Measurements from ENCODE around the gene C1GALT1C1.

The C1GALT1C1 gene

DNA sequence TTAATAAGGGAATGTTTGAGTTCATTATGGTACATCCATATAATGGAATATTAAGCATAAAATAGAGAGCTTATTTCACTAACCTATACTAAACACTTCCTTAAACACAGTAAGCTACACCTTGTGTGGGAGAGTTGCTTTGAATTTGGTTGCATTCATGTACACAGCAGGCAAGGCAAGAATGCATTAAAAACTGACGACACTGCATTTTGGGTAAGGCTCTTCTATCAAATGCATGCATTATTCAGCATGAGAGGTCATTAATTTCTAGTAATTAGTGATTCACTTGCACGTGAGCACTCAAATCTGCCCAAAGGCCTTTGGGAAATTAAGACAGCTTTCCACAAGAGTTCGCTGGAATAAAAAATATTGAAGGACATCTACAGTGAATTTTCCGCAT, 8.8 kb upstream of the C1GALT1C1 start:
- H3K36me3 ChIP-seq (ENCODE audit: insufficient read depth, low read length), result no peaks in the 10 kb centered on the region

DNA sequence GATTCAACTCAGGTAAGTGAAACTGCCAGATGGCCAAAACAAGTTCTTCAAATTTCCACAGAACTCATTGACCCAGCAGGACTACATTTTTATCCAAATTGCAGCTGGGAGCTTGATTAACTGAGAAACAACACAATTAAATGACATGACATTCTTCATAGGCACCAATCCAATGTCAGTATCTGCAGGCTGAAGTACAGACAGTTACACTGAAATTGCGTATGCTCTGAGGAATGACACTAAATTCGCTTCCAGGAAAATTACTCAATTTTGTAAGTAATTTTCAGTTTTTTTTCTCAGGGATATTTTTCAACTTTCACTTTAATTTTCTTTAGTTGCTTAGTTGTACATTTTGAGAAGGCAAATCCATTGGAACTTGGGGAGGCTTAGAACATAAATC, 4.5 kb downstream of the C1GALT1C1 start:
- no peaks in the 10 kb centered on the region for H3K4me1 ChIP-seq (ENCODE audit: insufficient read depth, low read length)
- H3K9me3 ChIP-seq (ENCODE audit: control insufficient read depth, insufficient read depth, low read length), result no peaks in the 10 kb centered on the region
- no peaks in the 10 kb centered on the region for H3K36me3 ChIP-seq (ENCODE audit: insufficient read depth, low read length)
- no peak overlapping the region for H3K9ac ChIP-seq (ENCODE audit: low read depth, low read length)

More for the DNA sequence above, 8.8 kb upstream of the C1GALT1C1 start:
- no peaks in the 10 kb centered on the region for H3K4me1 ChIP-seq (ENCODE audit: insufficient read depth, low read length)
- H3K9ac ChIP-seq (ENCODE audit: low read depth, low read length), result no peak overlapping the region
- no peaks in the 10 kb centered on the region for H3K9me3 ChIP-seq (ENCODE audit: control insufficient read depth, insufficient read depth, low read length)

DNA sequence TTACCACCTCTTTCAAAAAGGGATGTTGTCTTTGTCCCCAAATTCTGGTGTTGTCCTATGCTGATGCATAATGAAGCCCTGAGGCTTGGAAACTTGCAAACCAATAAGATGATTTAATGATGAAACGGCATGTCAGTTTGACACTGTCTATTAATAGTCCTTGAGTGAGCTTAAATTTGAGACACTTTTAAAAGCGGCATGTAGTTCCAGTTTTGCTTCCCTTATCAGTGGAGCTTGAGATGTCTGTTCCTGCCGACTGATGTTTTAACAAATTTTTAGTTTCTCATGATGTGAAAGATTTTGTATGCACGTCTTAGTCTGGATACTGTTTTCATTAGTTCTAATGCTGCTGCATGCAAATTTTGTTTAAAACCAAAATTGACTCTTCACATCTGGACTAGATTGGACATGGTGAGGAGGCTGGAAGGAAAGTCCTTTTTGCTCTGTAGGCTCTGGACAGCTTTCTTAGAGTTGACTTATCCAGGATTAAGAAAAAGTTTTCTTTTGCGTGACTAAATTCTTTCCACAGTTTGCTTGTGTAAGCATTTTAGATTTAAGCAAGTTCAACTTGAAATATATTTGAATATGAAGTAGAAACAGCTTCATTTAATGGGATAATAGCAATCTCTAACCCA, 11.7 kb downstream of the C1GALT1C1 start:
- Histone ChIP-seq H3K9me3 (ENCODE audit: control insufficient read depth, insufficient read depth, low read length) (no peaks in the 10 kb centered on the region), H3K9ac (ENCODE audit: low read depth, low read length) (no peak overlapping the region), H3K36me3 (ENCODE audit: insufficient read depth, low read length) (no peaks in the 10 kb centered on the region; the same call in 1 of the 2 replicates), H3K4me1 (ENCODE audit: insufficient read depth, low read length) (no peaks in the 10 kb centered on the region)

DNA sequence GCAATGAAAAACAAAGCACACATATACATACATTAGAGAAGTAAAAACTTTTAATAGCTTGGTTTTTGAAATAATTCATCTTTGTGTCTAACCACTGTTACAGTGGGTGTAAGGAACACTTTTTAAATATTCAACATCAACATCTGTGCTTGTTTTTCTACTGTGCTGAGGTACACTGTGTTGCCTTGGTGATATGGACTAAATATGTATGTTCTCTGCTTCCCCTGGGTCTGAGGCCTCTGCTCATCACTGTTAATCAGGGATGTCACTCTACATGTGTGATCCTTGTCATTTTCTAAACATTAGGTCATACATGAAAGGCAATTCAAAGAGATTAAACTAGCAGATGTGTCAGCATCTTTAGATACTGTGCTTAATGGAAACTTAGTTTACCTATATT, 15.0 kb downstream of the C1GALT1C1 start:
- Histone ChIP-seq H3K9me3 (ENCODE audit: control insufficient read depth, insufficient read depth, low read length) (no peaks in the 10 kb centered on the region), H3K36me3 (ENCODE audit: insufficient read depth, low read length) (no peaks in the 10 kb centered on the region; the same call in 1 of the 2 replicates), H3K9ac (ENCODE audit: low read depth, low read length) (no peak overlapping the region), H3K4me1 (ENCODE audit: insufficient read depth, low read length) (no peaks in the 10 kb centered on the region)

DNA sequence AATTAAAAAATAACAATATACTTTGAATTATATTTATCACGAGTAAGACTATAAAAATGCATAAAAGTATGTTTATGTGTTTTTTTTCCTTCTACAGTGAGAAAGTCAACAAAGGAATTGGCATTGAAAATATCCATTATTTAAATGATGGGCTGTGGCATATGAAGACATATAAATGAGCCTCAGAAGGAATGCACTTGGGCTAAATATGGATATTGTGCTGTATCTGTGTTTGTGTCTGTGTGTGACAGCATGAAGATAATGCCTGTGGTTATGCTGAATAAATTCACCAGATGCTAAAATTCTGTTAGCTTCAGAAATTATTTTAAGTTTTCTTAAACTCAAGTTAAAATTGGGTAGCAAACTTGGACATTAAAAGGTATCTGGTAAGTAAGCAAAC, 17.8 kb downstream of the C1GALT1C1 start:
- Histone ChIP-seq H3K36me3 (ENCODE audit: insufficient read depth, low read length) (peaks cover 7% of the 10 kb centered on the region), H3K9me3 (ENCODE audit: control insufficient read depth, insufficient read depth, low read length) (no peaks in the 10 kb centered on the region), H3K9ac (ENCODE audit: low read depth, low read length) (no peak overlapping the region), H3K4me1 (ENCODE audit: insufficient read depth, low read length) (no peaks in the 10 kb centered on the region)

DNA sequence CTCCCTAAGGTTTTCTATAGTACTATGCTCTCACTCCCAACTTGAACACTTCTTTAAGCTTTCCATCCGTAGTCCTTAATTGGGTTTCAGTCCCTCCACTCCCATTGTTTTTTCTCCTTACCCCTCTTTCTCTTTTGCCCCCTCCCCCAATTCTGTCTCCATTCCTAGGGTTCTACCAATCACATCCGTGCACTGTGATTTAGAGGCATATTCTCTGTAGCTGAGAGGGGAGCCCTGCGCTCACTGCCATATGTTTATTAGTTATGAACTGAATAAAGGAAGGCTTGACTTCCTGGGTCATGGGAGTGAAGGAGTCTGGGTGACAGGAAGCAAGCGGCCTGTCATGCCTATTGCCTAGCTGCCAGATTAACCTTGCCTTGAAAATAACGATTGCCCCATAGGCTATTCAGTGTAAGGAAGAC, 25.5 kb downstream of the C1GALT1C1 start:
- H3K36me3 ChIP-seq (ENCODE audit: insufficient read depth, low read length), result peaks cover 7% of the 10 kb centered on the region
- no peaks in the 10 kb centered on the region for H3K9me3 ChIP-seq (ENCODE audit: control insufficient read depth, insufficient read depth, low read length)
- H3K4me1 ChIP-seq (ENCODE audit: insufficient read depth, low read length), result no peaks in the 10 kb centered on the region
- H3K9ac ChIP-seq (ENCODE audit: low read depth, low read length), result peak overlapping the region; percentile 76; the same call in 1 of the 2 replicates

DNA sequence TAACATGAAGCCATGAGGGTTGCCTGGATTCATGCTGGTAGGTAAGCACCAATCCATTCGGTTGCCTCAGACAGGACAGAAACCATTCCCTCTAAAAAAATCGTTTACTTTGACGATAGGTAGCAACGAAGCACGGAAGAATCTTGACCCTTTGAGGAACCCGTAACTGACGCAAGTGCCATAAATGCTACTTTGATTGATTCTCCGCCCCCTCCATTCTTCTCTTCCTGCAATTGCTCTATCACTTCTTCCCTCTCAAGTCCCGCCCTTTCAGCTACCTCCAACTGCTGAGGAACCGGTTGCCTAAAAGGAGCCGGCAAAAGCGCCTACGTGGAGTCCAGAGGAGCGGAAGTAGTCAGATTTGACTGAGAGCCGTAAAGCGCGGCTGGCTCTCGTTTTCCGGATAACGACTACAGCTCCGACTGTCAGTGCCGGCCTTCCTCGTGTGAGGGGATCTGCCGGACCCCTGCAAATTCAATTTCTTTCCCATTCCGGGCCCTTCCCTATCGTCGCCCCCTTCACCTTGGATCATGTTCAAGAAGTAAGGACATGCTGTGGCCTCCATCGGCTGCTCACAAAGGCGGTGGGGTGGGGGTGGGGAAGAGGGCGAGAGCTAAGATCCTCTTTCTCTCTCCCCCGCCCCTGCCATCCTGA, 26.0 kb downstream of the C1GALT1C1 start, which contains the start of gene MCTS1:
TSS of gene MCTS1 (plus strand) at position 395 of the 654 bp plus-strand sequence. CDS start at position 531, 136 bp downstream.
- H3K36me3 ChIP-seq (ENCODE audit: insufficient read depth, low read length), result peaks cover 4% of the 10 kb centered on the region

DNA sequence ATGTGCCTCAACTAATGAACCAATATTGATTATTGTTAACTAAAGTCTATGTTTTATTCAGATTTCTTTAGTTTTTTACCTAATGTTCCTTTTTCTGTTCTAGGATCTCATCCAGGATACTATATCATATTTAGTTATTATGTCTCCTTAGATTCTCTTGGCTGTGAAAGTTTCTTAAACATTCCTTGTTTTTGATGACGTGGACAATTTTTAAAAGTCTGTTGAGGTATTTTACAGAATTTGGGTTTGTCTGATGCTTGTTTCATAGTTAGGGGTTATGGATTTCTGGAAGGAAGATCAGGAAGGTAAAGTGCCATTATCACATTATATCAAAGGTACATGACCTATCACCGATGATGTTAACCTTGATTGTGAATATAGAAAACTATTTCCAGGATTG, 44.2 kb downstream of the C1GALT1C1 start:
- no peak overlapping the region for H3K9ac ChIP-seq (ENCODE audit: low read depth, low read length)
- H3K4me1 ChIP-seq (ENCODE audit: insufficient read depth, low read length), result no peaks in the 10 kb centered on the region
- H3K36me3 ChIP-seq (ENCODE audit: insufficient read depth, low read length), result no peaks in the 10 kb centered on the region
- H3K9me3 ChIP-seq (ENCODE audit: control insufficient read depth, insufficient read depth, low read length), result no peaks in the 10 kb centered on the region

More for the DNA sequence above, 26.0 kb downstream of the C1GALT1C1 start, which contains the start of gene MCTS1:
- H3K9me3 ChIP-seq (ENCODE audit: control insufficient read depth, insufficient read depth, low read length), result no peaks in the 10 kb centered on the region
- H3K4me1 ChIP-seq (ENCODE audit: insufficient read depth, low read length), result no peaks in the 10 kb centered on the region
- peak within 1 kb of the TSS; percentile 76 for H3K9ac ChIP-seq (ENCODE audit: low read depth, low read length)

Data from ES-I3 (cell line).